HepG2 (cell line): ENCODE results near the gene FAAP20. TPM values are rescaled to one million over a fixed set of nuclear protein-coding genes. Genes with fewer than 3 reads are reported as not detected.

Source experiments
- CCAR2 ChIP-seq: fragments of 200-400 bp; formaldehyde crosslinking; optimal IDR thresholded peaks from 2 replicates; pipeline ENCODE3; 2018; ENCODE audit warnings: low read depth, mild to moderate bottlenecking, low read length, moderate library complexity
- HNF1B ChIP-seq: sonication (generic); formaldehyde crosslinking; IDR thresholded peaks from 2 replicates; pipeline ENCODE4 v1.5.1; 2020; ENCODE audit warnings: mild to moderate bottlenecking, moderate library complexity, missing genetic modification reagents
- HNRNPK ChIP-seq: fragments of 200-400 bp; formaldehyde crosslinking; IDR thresholded peaks from 2 replicates; pipeline ENCODE4 v1.6.1; 2018; ENCODE audit warnings: low read length, low read depth, moderate library complexity, mild to moderate bottlenecking; ENCODE audit not compliant: poor library complexity, severe bottlenecking
- HOXA7 ChIP-seq: sonication (generic); formaldehyde crosslinking; IDR thresholded peaks from 2 replicates; pipeline ENCODE4 v1.8.1; 2022; ENCODE audit warnings: mild to moderate bottlenecking, missing genetic modification reagents, moderate library complexity
- MNT ChIP-seq: fragments of 450-650 bp; IDR thresholded peaks from 2 replicates; pipeline ENCODE4 v1.6.1; 2016
- PAXIP1 ChIP-seq: sonication (generic); formaldehyde crosslinking; conservative IDR thresholded peaks from 2 replicates; pipeline ENCODE4 v1.4.0; 2020; ENCODE audit warnings: mild to moderate bottlenecking, missing genetic modification reagents, moderate library complexity
- PHF21A ChIP-seq: sonication (generic); formaldehyde crosslinking; IDR thresholded peaks from 2 replicates; pipeline ENCODE4 v1.5.0; 2020; ENCODE audit warnings: mild to moderate bottlenecking, missing genetic modification reagents
- POLR2AphosphoS5 ChIP-seq: IDR thresholded peaks from 2 replicates; pipeline ENCODE4 v1.6.1; 2012; ENCODE audit warnings: low read depth, low read length
- TOPORS ChIP-seq: sonication (generic); formaldehyde crosslinking; IDR thresholded peaks from 2 replicates; pipeline ENCODE4 v1.8.0; 2023; ENCODE audit warnings: mild to moderate bottlenecking, missing genetic modification reagents
- ZBTB7A ChIP-seq: sonication (generic); formaldehyde crosslinking; IDR thresholded peaks from 2 replicates; pipeline ENCODE4 v1.8.0; 2022; ENCODE audit warnings: mild to moderate bottlenecking, missing genetic modification reagents
- ZBTB8A ChIP-seq: sonication (generic); formaldehyde crosslinking; IDR thresholded peaks from 2 replicates; pipeline ENCODE4 v1.4.0; 2020; ENCODE audit warnings: mild to moderate bottlenecking, low read depth, missing genetic modification reagents, borderline replicate concordance
- ZKSCAN1 ChIP-seq: fragments of 150-350 bp; IDR thresholded peaks from 2 replicates; pipeline ENCODE4 v1.6.1; 2014; ENCODE audit warnings: low read length
- ZKSCAN8 ChIP-seq: IDR thresholded peaks from 2 replicates; pipeline ENCODE4 v1.6.1; 2016; ENCODE audit warnings: borderline replicate concordance, missing genetic modification reagents, missing compliant biosample characterization
- ZNF260 ChIP-seq: sonication (generic); formaldehyde crosslinking; IDR thresholded peaks from 2 replicates; pipeline ENCODE4 v1.4.0; 2020; ENCODE audit warnings: missing genetic modification reagents, low read depth, mild to moderate bottlenecking, borderline replicate concordance
- ZNF264 ChIP-seq: sonication (generic); formaldehyde crosslinking; IDR thresholded peaks from 2 replicates; pipeline ENCODE4 v1.4.0; 2020; ENCODE audit warnings: missing genetic modification reagents
- ZNF292 ChIP-seq: sonication (generic); formaldehyde crosslinking; IDR thresholded peaks from 2 replicates; pipeline ENCODE4 v1.8.1; 2022; ENCODE audit warnings: mild to moderate bottlenecking, low read depth, missing genetic modification reagents, borderline replicate concordance
- ZNF34 ChIP-seq: sonication (generic); formaldehyde crosslinking; IDR thresholded peaks from 2 replicates; pipeline ENCODE4 v1.4.0; 2020; ENCODE audit warnings: mild to moderate bottlenecking, missing genetic modification reagents, borderline replicate concordance
- ZNF484 ChIP-seq: sonication (generic); formaldehyde crosslinking; IDR thresholded peaks from 2 replicates; pipeline ENCODE4 v1.5.1; 2020; ENCODE audit warnings: mild to moderate bottlenecking, low read depth, missing genetic modification reagents, borderline replicate concordance
- ZNF567 ChIP-seq: sonication (generic); formaldehyde crosslinking; IDR thresholded peaks from 2 replicates; pipeline ENCODE4 v1.8.1; 2023; ENCODE audit warnings: mild to moderate bottlenecking, missing genetic modification reagents, borderline replicate concordance
- ZNF570 ChIP-seq: sonication (generic); formaldehyde crosslinking; IDR thresholded peaks from 2 replicates; pipeline ENCODE4 v1.4.0; 2020; ENCODE audit warnings: mild to moderate bottlenecking, missing genetic modification reagents, borderline replicate concordance
- ZNF75D ChIP-seq: sonication (generic); formaldehyde crosslinking; IDR thresholded peaks from 2 replicates; pipeline ENCODE4 v1.8.1; 2023; ENCODE audit warnings: missing genetic modification reagents, mild to moderate bottlenecking, borderline replicate concordance
- ZSCAN31 ChIP-seq: sonication (generic); formaldehyde crosslinking; IDR thresholded peaks from 2 replicates; pipeline ENCODE4 v1.5.0; 2020; ENCODE audit warnings: low read depth, mild to moderate bottlenecking, missing genetic modification reagents
- polyA plus RNA-seq, 8 experiments: library from polyadenylated mRNA; depleted of rRNA in 3 of 8; stranded (reverse) in 7 of 8; unstranded in 1 of 8; fragments of >200 nt; fragmentation: Illumina TruSeq in 4 of 8; extraction: Trizol in 4 of 8; gene quantifications; 2 replicates each; pipeline versions ENCODE4 v1.2.1 to v1.2.3, GENCODE V29; 2011 to 2016; ENCODE audit warnings: low read depth in 4 of 8, missing spikeins in 1 of 8, mixed read lengths in 1 of 8; ENCODE audit not compliant: insufficient read depth in 1 of 8
- total RNA-seq, 5 experiments: library from RNA; depleted of rRNA; stranded (reverse); fragments of >200 nt; fragmentation: Illumina TruSeq; extraction: Trizol; gene quantifications; 2 replicates each; pipeline ENCODE4 v1.2.3, GENCODE V29; 2016; ENCODE audit warnings: low read depth in 1 of 5

The FAAP20 gene
- total and polyA plus RNA-seq, 2 of the 13 experiments (the other 11 are each of a cell fraction or from before 2014, with no cell fraction given), result 9.6 to 10.8 TPM

GRCh38 chr1:2189459-2190425 is 4.8 kb downstream of the FAAP20 start (continued):
- TF ChIP-seq ZNF292 (CRISPR knock-in tag) (no peak), HNRNPK (peak; percentile 86), ZNF34 (no peak), MNT (peak; percentile 51), ZBTB7A (CRISPR knock-in tag) (peak; percentile 45; the same call in 1 of the 2 replicates), HOXA7 (CRISPR knock-in tag) (no peak), ZNF567 (CRISPR knock-in tag) (no peak), ZNF570 (CRISPR knock-in tag) (peak; percentile 23; the same call in 1 of the 2 replicates), TOPORS (CRISPR knock-in tag) (peak; percentile 26; the same call in 1 of the 2 replicates), HNF1B (CRISPR knock-in tag) (peak; percentile 15; the same call in 1 of the 2 replicates), PHF21A (CRISPR knock-in tag) (no peak), CCAR2 (no peak), ZSCAN31 (CRISPR knock-in tag) (0 out of 2 replicates have a peak, but pooled peaks have one; percentile 61), ZBTB8A (CRISPR knock-in tag) (no peak), ZNF260 (CRISPR knock-in tag) (no peak), ZKSCAN1 (no peak), ZNF484 (CRISPR knock-in tag) (no peak), POLR2AphosphoS5 (peak; percentile 65), PAXIP1 (peak; percentile 51; the same call in 1 of the 2 replicates), ZNF264 (0 out of 2 replicates have a peak, but pooled peaks have one; percentile 54), ZKSCAN8 (CRISPR knock-in tag) (no peak), ZNF75D (no peak)
